Activated CD8-positive, alpha-beta T cell treated with anti-CD3 and anti-CD28 coated beads for 36 hours (primary cell): ENCODE results near the gene EIF4B. TPM values are rescaled to one million over a fixed set of nuclear protein-coding genes. Genes with fewer than 3 reads are reported as not detected.

ENCODE experiments used
- ATAC-seq: fragments of 200-7000 bp; cut with Tn5 transposase; one replicate; pipeline ENCODE4 v1.10.0; 2021; ENCODE audit warnings: mild to moderate bottlenecking, moderate library complexity
- CTCF ChIA-PET: fragments of 350-600 bp; sonication (Branson Sonifier 250); formaldehyde crosslinking; loops from one replicate; lab custom pipeline; 2021; ENCODE audit warnings: antibody characterized with exemption; lab: Charles Lee
- POLR2A ChIA-PET: fragments of 350-600 bp; sonication (Branson Sonifier 250); formaldehyde crosslinking; loops from one replicate; lab custom pipeline; 2021; ENCODE audit warnings: antibody characterized with exemption; lab: Charles Lee
- DNase-seq: peaks from one replicate; pipeline ENCODE4 v3.0.0-alpha.2; 2020
- H3K27ac Mint-ChIP-seq: one replicate; pipeline ENCODE4 v1.8.0; 2021; ENCODE audit warnings: mild to moderate bottlenecking, mixed read lengths
- H3K27me3 Mint-ChIP-seq: one replicate; pipeline ENCODE4 v1.8.0; 2021; ENCODE audit warnings: mixed read lengths
- H3K36me3 Mint-ChIP-seq: one replicate; pipeline ENCODE4 v1.8.0; 2021; ENCODE audit warnings: low read depth, mixed read lengths
- H3K4me1 Mint-ChIP-seq: one replicate; pipeline ENCODE4 v1.8.0; 2021; ENCODE audit warnings: low read depth, mixed read lengths
- H3K4me3 Mint-ChIP-seq: one replicate; pipeline ENCODE4 v1.8.0; 2021; ENCODE audit warnings: mild to moderate bottlenecking, moderate library complexity, mixed read lengths
- H3K9me3 Mint-ChIP-seq: one replicate; pipeline ENCODE4 v1.8.0; 2021; ENCODE audit warnings: mixed read lengths
- intact Hi-C: fragments of 100-400 bp; cut with micrococcal nuclease; formaldehyde crosslinking; loops from one replicate; pipeline ENCODE4 v1.10.0; 2022
- total RNA-seq, 2 experiments: library from RNA; stranded (reverse); gene quantifications; one replicate each; pipeline ENCODE4 v1.2.3, GENCODE V29; 2021
- TF ChIP-seq, protein P1 (sequence below): fragments of 200-600 bp; IDR thresholded peaks from one replicate; pipeline ENCODE4 v1.8.0; 2022; ENCODE audit warnings: antibody characterized with exemption, mild to moderate bottlenecking

The EIF4B gene
- total RNA-seq, 2 experiments from 2014 or later = 789 to 814 TPM

DNA sequence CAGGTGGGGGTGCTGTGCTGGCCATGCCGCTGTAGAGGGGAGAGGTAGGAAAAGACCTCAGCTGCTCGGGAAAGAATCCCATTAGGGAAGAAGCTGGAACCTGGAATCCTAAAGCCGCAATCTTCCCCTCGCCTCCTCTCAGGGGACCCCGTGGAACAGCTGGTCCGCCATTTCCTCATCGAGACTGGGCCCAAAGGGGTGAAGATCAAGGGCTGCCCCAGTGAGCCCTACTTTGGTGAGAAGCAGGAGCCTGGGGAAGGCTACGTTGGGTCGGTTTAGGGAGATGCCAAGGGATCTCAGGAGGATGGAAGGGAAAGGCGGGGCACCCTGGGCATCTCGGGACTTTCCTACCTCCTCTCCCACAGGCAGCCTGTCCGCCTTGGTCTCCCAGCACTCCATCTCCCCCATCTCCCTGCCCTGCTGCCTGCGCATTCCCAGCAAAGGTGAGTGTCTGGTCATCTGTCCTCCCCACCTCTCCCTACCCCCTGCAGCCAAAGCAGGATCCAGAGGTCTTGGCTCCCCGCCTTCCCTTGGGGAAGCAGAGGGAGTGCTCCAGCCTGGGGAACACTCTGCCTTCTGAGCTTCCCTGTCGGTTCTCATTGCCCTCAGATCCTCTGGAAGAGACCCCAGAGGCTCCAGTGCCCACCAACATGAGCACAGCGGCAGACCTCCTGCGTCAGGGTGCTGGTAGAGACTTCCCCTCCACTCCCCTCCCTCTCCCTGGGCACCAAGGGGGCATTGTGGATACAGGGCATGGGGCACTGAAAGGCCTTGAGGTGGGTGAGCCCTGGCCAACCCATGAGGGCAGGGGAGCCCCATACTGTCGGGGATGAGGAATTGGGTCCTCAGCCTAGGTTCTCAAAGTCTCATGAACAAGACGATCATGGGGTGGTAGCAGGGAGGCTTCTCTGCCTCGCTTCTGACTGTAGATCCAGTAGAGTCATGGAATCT, 56.0 kb downstream of the EIF4B start:
- CTCF ChIA-PET = interaction anchor here (1.0 to 12.1 kb wide), 6 partner anchors 8 to 283 kb away, joined by 3 to 553 read pairs (median 5); partner anchors contain the start of genes IGFBP6, SOAT2 and SPRYD3
- Mint-ChIP-seq H3K9me3 (no peaks in the 10 kb centered on the region), H3K4me3 (no peak overlapping the region), H3K36me3 (peaks cover 16% of the 10 kb centered on the region), H3K27me3 (no peaks in the 10 kb centered on the region), H3K4me1 (peaks cover 10% of the 10 kb centered on the region), H3K27ac (no peak overlapping the region)
- intact Hi-C loops = no loop called here
- DNase-seq (no peak), ATAC-seq (no peak)
- POLR2A ChIA-PET = interaction anchor here (0.6 to 1.8 kb wide), 6 partner anchors 11 to 286 kb away, joined by 3 to 7 read pairs (median 3); partner anchors contain the start of gene SOAT2
- TF ChIP-seq, protein P1, sequence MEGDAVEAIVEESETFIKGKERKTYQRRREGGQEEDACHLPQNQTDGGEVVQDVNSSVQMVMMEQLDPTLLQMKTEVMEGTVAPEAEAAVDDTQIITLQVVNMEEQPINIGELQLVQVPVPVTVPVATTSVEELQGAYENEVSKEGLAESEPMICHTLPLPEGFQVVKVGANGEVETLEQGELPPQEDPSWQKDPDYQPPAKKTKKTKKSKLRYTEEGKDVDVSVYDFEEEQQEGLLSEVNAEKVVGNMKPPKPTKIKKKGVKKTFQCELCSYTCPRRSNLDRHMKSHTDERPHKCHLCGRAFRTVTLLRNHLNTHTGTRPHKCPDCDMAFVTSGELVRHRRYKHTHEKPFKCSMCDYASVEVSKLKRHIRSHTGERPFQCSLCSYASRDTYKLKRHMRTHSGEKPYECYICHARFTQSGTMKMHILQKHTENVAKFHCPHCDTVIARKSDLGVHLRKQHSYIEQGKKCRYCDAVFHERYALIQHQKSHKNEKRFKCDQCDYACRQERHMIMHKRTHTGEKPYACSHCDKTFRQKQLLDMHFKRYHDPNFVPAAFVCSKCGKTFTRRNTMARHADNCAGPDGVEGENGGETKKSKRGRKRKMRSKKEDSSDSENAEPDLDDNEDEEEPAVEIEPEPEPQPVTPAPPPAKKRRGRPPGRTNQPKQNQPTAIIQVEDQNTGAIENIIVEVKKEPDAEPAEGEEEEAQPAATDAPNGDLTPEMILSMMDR = no peak

DNA sequence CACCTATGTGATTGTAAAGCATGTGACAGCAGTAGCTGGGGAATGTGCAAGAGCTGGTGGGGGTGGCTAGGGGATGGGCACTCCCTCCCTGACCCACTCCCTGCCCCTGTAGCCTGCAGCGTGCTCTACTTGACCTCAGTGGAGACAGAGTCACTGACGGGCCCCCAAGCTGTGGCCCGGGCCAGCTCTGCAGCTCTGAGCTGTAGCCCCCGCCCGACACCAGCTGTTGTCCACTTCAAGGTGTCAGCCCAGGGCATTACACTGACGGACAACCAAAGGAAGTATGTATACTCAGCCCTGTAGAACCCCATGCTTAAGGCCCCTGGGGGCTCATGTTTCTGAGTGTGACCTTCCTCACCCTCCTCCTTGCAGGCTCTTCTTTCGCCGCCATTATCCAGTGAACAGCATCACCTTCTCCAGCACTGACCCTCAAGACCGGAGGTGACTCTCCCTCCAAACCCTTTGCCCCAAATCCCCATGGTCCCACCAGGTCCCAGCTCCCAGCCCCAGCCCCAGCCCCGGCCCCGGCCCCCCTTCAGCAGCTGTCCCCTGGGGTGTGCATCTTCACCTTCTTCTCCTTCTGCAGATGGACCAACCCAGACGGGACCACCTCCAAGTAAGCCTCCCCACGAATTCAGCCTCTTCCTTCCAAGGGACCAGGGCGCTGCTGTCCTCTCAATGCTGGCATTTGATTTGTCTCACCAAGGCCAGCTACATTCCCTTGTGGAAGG, 56.9 kb downstream of the EIF4B start:
- ChIA-PET POLR2A (interaction anchor here (0.8 to 1.2 kb wide), 2 partner anchors 11 to 14 kb away, joined by 3 read pairs; no protein-coding TSS in a partner anchor), CTCF (interaction anchor here (0.7 to 12.1 kb wide), 4 partner anchors 8 to 282 kb away, joined by 3 to 553 read pairs (median 48); partner anchors contain the start of genes IGFBP6, SOAT2 and SPRYD3)
- TF ChIP-seq, protein P1 = no peak
- no peak overlapping the region for H3K4me3 Mint-ChIP-seq
- peaks cover 16% of the 10 kb centered on the region for H3K36me3 Mint-ChIP-seq
- DNase-seq (no peak), ATAC-seq (no peak)
- no peaks in the 10 kb centered on the region for H3K9me3 Mint-ChIP-seq
- intact Hi-C loops = no loop called here
- no peaks in the 10 kb centered on the region for H3K27me3 Mint-ChIP-seq
- peaks cover 10% of the 10 kb centered on the region for H3K4me1 Mint-ChIP-seq
- H3K27ac Mint-ChIP-seq = no peak overlapping the region

DNA sequence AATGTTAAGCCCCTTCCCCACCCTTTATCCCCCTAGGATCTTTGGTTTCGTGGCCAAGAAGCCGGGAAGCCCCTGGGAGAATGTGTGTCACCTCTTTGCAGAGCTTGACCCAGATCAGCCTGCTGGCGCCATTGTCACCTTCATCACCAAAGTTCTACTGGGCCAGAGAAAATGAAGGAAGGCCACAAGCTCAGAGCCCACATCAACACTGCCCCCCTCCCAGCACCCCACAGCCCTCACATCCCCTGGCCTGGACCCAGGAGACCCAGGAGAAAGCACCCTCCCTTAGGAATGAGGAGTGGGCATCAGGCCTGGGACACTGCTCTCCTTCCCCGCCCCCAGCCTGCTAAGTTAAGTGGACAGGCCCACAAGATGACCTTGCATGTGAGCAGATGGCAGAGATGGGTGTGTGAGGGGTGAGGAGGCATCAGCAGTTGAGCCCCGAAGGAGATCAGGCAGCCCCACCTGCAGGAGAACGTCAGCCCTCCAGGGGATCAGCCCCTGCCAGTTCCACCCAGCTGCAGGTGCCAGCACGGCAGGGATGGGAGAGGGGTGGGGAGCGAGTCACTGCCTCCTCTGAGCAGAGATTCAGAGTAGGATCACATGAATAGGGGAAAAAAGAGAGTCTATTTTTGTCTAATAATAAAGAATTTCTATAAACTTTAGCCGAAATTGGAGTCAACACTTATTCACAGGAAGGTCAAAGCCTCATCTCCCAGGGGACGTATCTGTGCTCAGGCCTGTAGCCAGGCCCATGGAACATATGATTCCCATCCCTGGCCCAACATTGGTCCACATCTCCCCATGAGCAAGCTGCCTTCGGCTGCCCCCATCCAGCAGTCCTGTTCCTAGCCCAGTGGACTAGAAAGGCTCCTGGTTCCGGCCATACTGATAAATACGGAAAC, 57.7 kb downstream of the EIF4B start:
- Mint-ChIP-seq H3K9me3 (no peaks in the 10 kb centered on the region), H3K27me3 (no peaks in the 10 kb centered on the region), H3K4me3 (no peak overlapping the region), H3K4me1 (peaks cover 11% of the 10 kb centered on the region), H3K27ac (no peak overlapping the region), H3K36me3 (peaks cover 16% of the 10 kb centered on the region)
- intact Hi-C loops = no loop called here
- ChIA-PET POLR2A (interaction anchor here (0.8 to 5.6 kb wide), 5 partner anchors 9 to 39 kb away, joined by 3 to 37 read pairs (median 4); partner anchors contain the start of gene SPRYD3), CTCF (interaction anchor here (0.7 to 12.1 kb wide), 6 partner anchors 9 to 136 kb away, joined by 3 to 553 read pairs (median 28); partner anchors contain the start of genes IGFBP6, SOAT2 and SPRYD3)
- TF ChIP-seq, protein P1 = no peak
- DNase-seq (no peak), ATAC-seq (no peak)

DNA sequence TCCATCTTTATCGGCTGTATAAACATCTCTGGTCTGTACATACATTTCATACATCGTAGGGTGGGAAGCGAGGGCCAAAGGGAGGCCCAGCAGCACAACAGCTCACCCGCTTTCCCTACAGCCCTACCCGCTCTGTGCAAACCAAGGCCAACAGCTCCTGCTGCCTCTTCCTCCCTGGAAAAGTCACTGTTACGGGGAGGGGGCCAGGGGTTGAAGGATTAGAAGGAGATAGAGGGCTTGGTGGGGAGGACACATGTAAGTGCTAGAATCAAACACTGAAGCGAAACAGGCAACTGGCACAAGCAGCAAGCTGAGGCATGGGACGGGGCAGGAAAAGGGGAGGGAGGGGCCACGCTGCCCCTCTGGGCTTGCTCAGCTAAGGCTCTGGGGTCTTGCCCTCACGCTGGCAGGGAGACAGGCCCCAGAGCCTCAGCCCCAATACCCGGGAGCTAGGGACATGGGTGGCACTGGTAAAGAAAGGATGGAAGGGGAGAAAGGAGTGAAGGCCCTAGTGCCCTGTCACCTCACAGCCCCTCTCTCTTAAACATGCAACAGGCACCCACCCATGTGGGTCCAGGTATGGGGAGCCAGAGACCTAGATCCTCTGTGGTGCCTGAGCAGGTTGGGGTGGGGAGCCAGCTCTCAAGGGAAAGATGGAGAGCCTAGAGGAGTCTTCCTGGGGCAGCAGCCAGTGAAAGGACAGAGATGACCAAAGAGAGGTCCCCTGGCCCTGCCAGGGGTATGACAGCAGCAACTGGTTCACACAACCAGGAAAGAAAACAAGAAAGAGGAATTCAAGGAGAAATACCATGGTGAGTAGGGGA, 58.6 kb downstream of the EIF4B start:
- Mint-ChIP-seq H3K27ac (no peak overlapping the region), H3K36me3 (peaks cover 16% of the 10 kb centered on the region), H3K27me3 (no peaks in the 10 kb centered on the region), H3K9me3 (no peaks in the 10 kb centered on the region), H3K4me1 (peaks cover 12% of the 10 kb centered on the region), H3K4me3 (no peak overlapping the region)
- intact Hi-C loops = no loop called here
- ChIA-PET CTCF (interaction anchor here (0.7 to 12.1 kb wide), 28 partner anchors 10 to 281 kb away, joined by 3 to 553 read pairs (median 5); partner anchors contain the start of genes CSAD, EIF4B, IGFBP6 and ITGB7), POLR2A (interaction anchor here (0.7 to 5.6 kb wide), 7 partner anchors 10 to 117 kb away, joined by 3 to 37 read pairs (median 5); partner anchors contain the start of genes IGFBP6 and SPRYD3)
- no peak for DNase-seq
- TF ChIP-seq, protein P1 = no peak
- ATAC-seq = no peak
